ENCODE measurements around the gene LRP6. TPM values are rescaled to one million over a fixed set of nuclear protein-coding genes. Genes with fewer than 3 reads are reported as not detected.
"Not testable (repeated sequence)": the region's sequence is repeated elsewhere in the genome, so short reads cannot be mapped to it uniquely, and the experiment has no call there.

LRP6 gene
- total RNA-seq, 2 donors from 2014 or later, result 0.10 to 0.59 TPM

DNA sequence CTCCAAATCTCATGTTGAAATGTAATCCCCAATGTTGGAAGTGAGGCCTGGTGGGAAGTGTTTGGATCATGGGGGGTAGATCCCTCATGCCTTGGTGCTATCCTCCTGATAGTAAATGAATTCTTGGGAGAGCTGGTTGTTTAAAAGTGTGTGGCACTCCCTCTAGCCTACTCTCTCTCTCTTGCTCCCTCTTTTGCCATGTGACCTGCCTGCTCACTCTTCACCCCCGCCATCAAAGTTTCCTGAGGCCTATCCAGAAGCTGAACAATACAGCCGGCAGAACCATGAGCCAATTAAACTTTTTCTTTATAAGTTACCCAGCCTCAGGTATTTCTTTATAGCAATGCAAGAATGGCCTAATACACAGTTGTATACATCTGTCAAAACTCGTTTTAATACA is 133.6 kb downstream of the LRP6 start:
- Mint-ChIP-seq H3K27me3 (peaks cover 26 to 43% of the 10 kb centered on the region in 2 donors), H3K9me3 (no peaks in the 10 kb centered on the region), H3K27ac (no peak overlapping the region), H3K36me3 (no peaks in the 10 kb centered on the region), H3K4me1 (ENCODE audit: low read depth in 2 of 2) (no peaks in the 10 kb centered on the region), H3K4me3 (no peak overlapping the region)
- DNase-seq (ENCODE audit: low spot score) (no peak), ATAC-seq (no peak)

DNA sequence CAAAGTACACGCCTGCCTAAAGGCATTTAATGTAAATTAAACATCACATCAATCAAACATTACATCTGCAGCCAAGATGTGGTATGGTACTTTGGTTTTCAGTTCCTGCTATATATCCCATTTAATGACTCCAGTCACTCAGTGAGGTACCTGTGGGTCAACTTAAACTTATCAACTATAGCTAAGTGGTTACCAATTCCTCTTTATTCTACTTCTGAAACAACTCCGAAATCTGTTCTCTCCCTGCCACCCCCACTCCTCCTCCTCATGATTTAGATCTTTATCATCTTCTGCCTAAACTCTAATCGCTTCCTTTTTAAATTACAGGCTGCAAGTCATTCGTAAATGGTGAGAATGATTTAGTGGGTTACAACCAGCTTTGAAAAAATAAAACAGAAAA is 138.2 kb downstream of the LRP6 start:
- Mint-ChIP-seq H3K27me3 (peaks cover 28 to 36% of the 10 kb centered on the region in 2 donors), H3K36me3 (no peaks in the 10 kb centered on the region), H3K4me3 (no peak overlapping the region)

DNA sequence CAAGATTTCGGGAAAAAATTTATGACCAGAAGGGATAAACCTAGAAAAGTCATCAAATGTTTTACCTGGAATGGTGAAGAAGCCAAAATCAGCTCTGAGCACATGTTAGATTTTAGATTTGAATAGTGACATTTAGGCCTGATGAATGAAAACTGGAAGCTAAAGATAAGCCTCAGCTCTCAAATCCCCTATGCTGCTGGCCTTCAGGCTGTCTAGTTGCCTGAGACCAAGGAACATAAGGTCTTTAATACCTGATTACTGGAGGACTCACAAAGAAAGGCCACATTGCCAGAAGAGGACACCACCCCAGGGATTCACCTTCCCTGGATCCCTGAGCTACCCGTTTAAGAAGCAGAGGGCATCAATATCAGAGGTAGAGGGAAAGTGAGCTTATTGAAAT is 139.5 kb downstream of the LRP6 start:
- H3K36me3 Mint-ChIP-seq, result no peaks in the 10 kb centered on the region
- no peak for DNase-seq (ENCODE audit: low spot score)
- peaks cover 30 to 36% of the 10 kb centered on the region in 2 donors for H3K27me3 Mint-ChIP-seq
- no peak overlapping the region for H3K4me3 Mint-ChIP-seq
- H3K4me1 Mint-ChIP-seq (ENCODE audit: low read depth in 2 of 2), result no peaks in the 10 kb centered on the region
- H3K27ac Mint-ChIP-seq, result no peak overlapping the region
- H3K9me3 Mint-ChIP-seq, result no peaks in the 10 kb centered on the region
- ATAC-seq, result no peak

More for the DNA sequence above, 138.2 kb downstream of the LRP6 start:
- Mint-ChIP-seq H3K27ac (no peak overlapping the region), H3K9me3 (no peaks in the 10 kb centered on the region), H3K4me1 (ENCODE audit: low read depth in 2 of 2) (no peaks in the 10 kb centered on the region)
- DNase-seq (ENCODE audit: low spot score) (no peak), ATAC-seq (no peak)

DNA sequence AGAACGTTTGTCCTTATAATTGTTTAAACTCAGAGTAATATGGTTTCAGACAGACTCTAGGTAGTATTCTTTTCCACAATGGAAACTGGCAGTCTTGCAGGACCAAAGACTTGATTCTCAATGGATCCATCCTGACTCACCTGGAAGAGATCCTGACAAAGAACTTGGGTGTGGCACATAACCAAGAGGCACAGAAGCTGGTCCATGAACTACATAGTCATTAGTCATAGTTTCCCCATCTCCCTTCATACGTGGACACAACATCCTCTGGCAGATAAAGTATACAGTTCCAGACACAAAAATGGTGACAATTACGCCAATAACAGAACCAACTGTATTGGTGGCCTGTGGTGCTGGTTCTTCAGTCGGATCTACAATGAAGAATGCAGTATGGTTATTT is 140.3 kb downstream of the LRP6 start:
- H3K4me1 Mint-ChIP-seq (ENCODE audit: low read depth in 2 of 2), result no peaks in the 10 kb centered on the region

DNA sequence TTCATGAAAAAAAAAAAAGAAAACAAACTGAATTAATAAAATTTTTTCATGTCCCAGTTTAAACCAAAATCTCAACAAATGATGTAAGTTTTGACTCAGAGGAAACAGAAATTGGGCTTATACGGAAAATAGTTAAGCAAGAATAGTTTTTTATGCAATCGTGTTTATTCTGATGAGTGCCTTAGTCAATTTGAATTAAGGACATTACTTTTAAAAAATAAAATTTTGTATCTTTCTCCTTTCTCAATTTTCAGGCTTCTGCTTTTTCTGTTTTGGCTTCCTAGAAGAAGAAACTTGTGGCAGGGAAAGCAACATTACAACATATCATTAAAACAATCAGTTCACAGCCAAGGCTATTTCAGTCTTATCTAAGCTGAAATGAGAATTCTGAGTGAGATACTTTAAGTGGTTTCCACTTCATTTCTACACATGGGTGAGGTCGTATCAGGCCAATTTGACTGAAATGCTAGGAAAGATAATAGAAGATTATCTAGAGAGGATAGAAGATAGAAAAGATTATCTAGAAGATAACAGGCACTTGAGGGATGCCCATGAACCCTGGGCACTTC is 143.7 kb downstream of the LRP6 start:
- Mint-ChIP-seq H3K4me3 (no peak overlapping the region), H3K4me1 (ENCODE audit: low read depth in 2 of 2) (no peaks in the 10 kb centered on the region), H3K27me3 (peaks cover 24 to 49% of the 10 kb centered on the region in 2 donors), H3K27ac (no peak overlapping the region), H3K36me3 (no peaks in the 10 kb centered on the region), H3K9me3 (no peaks in the 10 kb centered on the region)
- ATAC-seq (no peak), DNase-seq (ENCODE audit: low spot score) (no peak)

More for the DNA sequence above, 140.3 kb downstream of the LRP6 start:
- H3K4me3 Mint-ChIP-seq, result no peak overlapping the region
- DNase-seq (ENCODE audit: low spot score), result no peak
- H3K9me3 Mint-ChIP-seq, result no peaks in the 10 kb centered on the region
- no peak for ATAC-seq
- no peak overlapping the region for H3K27ac Mint-ChIP-seq
- no peaks in the 10 kb centered on the region for H3K36me3 Mint-ChIP-seq
- H3K27me3 Mint-ChIP-seq, result peaks cover 27 to 43% of the 10 kb centered on the region in 2 donors

DNA sequence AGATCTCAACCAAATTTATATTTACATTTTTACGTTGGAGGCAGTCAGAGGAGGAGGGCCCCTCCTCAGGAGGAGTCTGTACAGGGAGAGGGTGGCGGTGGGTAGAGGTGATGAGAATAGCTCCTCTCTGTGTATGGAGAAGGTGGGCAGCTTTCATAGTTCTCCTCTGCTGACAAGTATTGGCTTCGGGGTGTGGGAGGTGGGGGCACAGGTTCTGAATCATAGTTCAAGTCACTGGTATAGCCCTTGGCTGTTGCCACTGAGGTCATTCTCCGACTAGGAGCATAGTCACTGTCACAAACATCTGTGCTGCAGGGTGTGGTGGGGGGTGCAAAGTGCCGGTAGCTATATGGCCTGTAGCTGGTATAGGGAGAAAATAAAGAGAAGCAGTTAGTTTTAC is 145.8 kb downstream of the LRP6 start:
- no peak overlapping the region for H3K27ac Mint-ChIP-seq
- ATAC-seq, result no peak
- DNase-seq (ENCODE audit: low spot score), result no peak
- peaks cover 16 to 39% of the 10 kb centered on the region in 2 donors for H3K27me3 Mint-ChIP-seq
- no peaks in the 10 kb centered on the region for H3K36me3 Mint-ChIP-seq
- no peaks in the 10 kb centered on the region for H3K9me3 Mint-ChIP-seq
- H3K4me1 Mint-ChIP-seq (ENCODE audit: low read depth in 2 of 2), result no peaks in the 10 kb centered on the region
- no peak overlapping the region for H3K4me3 Mint-ChIP-seq

DNA sequence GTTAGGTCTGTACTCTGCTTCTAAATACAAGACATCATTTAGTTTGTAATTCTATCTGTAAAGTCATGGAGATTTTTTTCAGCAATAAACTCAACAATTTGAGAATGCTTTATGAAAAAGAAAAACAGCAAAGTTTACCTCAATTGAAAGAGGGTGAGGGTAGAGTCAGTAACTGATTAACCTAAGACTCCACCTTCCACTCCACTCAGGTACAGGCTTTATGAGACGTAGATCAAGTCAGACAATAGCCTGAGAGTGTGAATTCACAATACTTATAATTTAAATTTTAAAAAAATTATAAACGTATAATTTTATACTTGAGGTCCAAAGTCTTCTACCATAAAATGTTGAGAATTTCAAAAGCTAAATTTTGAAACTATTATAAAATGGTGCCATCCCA is 150.2 kb downstream of the LRP6 start:
- Mint-ChIP-seq H3K27me3 (peaks cover 21 to 64% of the 10 kb centered on the region in 2 donors), H3K4me1 (ENCODE audit: low read depth in 2 of 2) (no peaks in the 10 kb centered on the region), H3K27ac (no peak overlapping the region), H3K36me3 (no peaks in the 10 kb centered on the region), H3K4me3 (no peak overlapping the region), H3K9me3 (no peaks in the 10 kb centered on the region)
- DNase-seq (ENCODE audit: low spot score), result no peak
- no peak for ATAC-seq

DNA sequence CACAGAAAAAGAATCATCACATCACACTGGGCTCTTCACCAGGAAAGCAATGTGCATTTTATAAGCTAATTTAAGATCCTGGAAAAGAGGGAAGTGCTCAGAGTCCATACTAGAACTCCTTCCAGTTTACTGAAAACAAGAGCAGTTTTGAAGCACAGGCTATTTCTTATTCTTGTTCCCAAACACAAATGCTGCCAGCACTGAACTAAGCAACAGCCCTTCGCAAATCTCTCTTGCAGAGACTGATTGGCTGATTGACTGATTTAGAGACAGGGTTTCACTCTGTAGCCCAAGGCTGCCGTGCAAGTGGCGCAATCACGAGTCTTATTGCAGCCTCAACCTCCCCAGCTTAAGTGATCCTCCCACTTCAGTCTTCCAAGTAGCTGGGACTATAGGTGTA is 151.3 kb downstream of the LRP6 start:
- DNase-seq (ENCODE audit: low spot score) (no peak), ATAC-seq (no peak)
- H3K27me3 Mint-ChIP-seq, result peaks cover 15 to 57% of the 10 kb centered on the region in 2 donors
- no peak overlapping the region for H3K4me3 Mint-ChIP-seq
- no peak overlapping the region for H3K27ac Mint-ChIP-seq
- no peaks in the 10 kb centered on the region for H3K36me3 Mint-ChIP-seq
- no peaks in the 10 kb centered on the region for H3K4me1 Mint-ChIP-seq (ENCODE audit: low read depth in 2 of 2)
- H3K9me3 Mint-ChIP-seq, result no peaks in the 10 kb centered on the region

DNA sequence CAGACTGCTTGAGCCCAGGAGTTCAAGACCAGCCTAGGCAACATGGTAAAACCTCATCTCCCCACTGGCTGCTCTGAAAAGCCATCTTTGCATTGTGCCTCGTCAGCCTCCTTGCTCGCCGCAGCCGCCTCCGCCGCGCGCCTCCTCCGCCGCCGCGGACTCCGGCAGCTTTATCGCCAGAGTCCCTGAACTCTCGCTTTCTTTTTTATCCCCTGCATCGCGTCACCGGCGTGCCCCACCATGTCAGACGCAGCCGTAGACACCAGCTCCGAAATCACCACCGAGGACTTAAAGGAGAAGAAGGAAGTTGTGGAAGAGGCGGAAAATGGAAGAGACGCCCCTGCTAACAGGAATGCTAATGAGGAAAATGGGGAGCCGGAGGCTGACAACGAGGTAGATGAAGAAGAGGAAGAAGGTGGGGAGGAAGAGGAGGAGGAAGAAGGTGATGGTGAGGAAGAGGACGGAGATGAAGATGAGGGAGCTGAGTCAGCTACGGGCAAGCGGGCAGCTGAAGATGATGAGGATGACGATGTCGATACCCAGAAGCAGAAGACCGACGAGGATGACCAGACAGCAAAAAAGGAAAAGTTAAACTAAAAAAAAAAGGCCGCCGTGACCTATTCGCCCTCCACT is 155.8 kb downstream of the LRP6 start:
- peaks cover 20% of the 10 kb centered on the region for H3K36me3 Mint-ChIP-seq
- H3K27ac Mint-ChIP-seq, result peak overlapping the region; percentile 44 to 65
- not testable (repeated sequence) for ATAC-seq; DNase-seq (ENCODE audit: low spot score); H3K4me1 Mint-ChIP-seq (ENCODE audit: low read depth in 2 of 2); H3K9me3 Mint-ChIP-seq
- peaks cover 19 to 39% of the 10 kb centered on the region in 2 donors for H3K27me3 Mint-ChIP-seq
- H3K4me3 Mint-ChIP-seq, result peak overlapping the region; percentile 71

DNA sequence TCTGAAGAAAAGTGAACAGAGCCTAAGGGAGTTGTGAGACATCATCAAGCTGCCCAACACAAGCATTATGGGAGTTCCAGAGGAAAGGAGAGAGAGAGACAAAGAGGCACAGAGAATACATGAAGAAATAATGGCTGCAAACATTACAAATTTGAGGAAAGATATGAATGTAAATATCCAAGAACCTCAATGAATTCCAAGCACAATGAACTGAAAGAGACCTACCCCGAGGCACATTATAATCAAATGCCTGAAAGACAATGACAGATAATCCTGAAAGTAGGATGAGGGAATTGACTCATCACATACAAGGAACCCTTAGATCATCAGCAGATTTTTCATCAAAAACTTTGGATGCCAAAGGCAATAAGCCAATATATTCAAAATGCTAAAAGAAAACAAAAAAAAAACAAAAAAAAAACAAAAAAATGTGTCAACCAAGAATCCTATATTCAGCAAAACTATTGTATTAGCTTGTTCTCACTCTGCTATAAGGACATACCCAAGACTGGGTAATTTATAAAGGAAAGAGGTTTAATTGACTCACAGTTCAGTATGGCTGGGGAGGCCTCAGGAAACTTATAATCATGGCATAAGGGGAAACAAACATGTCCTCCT is 158.3 kb downstream of the LRP6 start:
- no peaks in the 10 kb centered on the region for H3K4me1 Mint-ChIP-seq (ENCODE audit: low read depth in 2 of 2)
- peaks cover 20% of the 10 kb centered on the region for H3K36me3 Mint-ChIP-seq
- peaks cover 15 to 33% of the 10 kb centered on the region in 2 donors for H3K27me3 Mint-ChIP-seq
- DNase-seq (ENCODE audit: low spot score) (no peak), ATAC-seq (no peak)
- peaks cover 9% of the 10 kb centered on the region for H3K9me3 Mint-ChIP-seq
- H3K27ac Mint-ChIP-seq, result no peak overlapping the region
- no peak overlapping the region for H3K4me3 Mint-ChIP-seq

DNA sequence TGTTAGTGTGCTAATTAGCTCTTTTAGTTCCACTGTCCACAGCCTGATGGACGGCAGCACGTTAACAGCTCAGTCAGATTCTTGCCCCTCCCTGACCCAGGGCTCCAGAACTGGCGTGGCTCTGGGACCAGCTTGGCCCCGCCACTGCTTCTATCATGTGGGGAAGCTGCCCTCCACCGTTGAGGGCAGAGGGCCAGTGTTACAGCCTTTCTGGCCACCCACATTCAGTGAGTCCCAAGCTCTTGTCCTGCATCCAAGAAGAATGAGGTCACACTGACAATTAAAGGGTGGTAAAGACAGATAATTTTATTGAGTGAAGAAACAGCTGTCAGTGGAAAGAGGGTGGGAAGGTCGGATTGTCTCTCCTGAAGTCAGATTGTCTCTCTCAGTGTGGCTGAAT is 159.2 kb downstream of the LRP6 start:
- ATAC-seq (no peak), DNase-seq (ENCODE audit: low spot score) (no peak)
- H3K9me3 Mint-ChIP-seq, result peaks cover 9% of the 10 kb centered on the region
- no peak overlapping the region for H3K4me3 Mint-ChIP-seq
- H3K27me3 Mint-ChIP-seq, result peaks cover 12 to 33% of the 10 kb centered on the region in 2 donors
- peaks cover 20% of the 10 kb centered on the region for H3K36me3 Mint-ChIP-seq
- H3K4me1 Mint-ChIP-seq (ENCODE audit: low read depth in 2 of 2), result no peaks in the 10 kb centered on the region
- H3K27ac Mint-ChIP-seq, result no peak overlapping the region

DNA sequence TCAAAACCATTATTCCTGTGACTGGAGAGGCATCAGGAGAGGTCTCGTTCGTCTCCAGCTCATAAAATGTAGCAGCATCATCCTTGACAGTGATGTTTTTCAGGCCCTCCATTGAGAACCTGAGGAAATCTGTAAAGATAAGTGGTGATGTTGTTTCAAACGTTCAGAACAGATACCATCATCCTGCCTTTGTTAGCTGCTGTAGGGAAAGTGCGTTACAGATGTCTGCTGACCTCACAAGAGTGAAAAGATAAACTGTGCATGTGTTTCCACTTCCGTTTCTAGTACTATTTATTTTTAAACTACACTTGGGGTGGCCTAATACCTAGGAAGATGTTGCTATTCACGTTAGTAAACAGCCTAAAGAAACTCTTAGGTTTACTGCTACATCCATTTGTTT is 167.7 kb downstream of the LRP6 start:
- H3K27me3 Mint-ChIP-seq, result peaks cover 16 to 66% of the 10 kb centered on the region in 2 donors
- no peak overlapping the region for H3K4me3 Mint-ChIP-seq
- H3K27ac Mint-ChIP-seq, result no peak overlapping the region
- H3K36me3 Mint-ChIP-seq, result no peaks in the 10 kb centered on the region
- DNase-seq (ENCODE audit: low spot score) (no peak), ATAC-seq (no peak)
- H3K4me1 Mint-ChIP-seq (ENCODE audit: low read depth in 2 of 2), result peaks cover 0 to 5% of the 10 kb centered on the region in 2 donors
- no peaks in the 10 kb centered on the region for H3K9me3 Mint-ChIP-seq

DNA sequence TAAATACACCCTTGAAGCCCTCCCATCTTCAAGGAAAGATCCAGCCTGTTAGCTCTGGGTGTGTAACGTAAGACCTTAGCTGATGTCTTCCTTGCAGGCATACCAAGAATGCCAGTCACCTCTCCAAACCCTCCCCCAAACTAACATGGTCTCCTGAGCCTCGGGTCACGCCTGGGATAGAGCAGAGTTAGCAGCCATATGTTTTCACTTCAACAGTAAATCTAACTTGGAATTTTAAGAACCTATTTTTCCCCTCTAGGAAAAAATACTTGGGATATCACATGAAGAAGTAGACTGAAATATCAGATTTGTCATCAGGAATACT is 168.2 kb downstream of the LRP6 start:
- H3K4me3 Mint-ChIP-seq, result no peak overlapping the region

DNA sequence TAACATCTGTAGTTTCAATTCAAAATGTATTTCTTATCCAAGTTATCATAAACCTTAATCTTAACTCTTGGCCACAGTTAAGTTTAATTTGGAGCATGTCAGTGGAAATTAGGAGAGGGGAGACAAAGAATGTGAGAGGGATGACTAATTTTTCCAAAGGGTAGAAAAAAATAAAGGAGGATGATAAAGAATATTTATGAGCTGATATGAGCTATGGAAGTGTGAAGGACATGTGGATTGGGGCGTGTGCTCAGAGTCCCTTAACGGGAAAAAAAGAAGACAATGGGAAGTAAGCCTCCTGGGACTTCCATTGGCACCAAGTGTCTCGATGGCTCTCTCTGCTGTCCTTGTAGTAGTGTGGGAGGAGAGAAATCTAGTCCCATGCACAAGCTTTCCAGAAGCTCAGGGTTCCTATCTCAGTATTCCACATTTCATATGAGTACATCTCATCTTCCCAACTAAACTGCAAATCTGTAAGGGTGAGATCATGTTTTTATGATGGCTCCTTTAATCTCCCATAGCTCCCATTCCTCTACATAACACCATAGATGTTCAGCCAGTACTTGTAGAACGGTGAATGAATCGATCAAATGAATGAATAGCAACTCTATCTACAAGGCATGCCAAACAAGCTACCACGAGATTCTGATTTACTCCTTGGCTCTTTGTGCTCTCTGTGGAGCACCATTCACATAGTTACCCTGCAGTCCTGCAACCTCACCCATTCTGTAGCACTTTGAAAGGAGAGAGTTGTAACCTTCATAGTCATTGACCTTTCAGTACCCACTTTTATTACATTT is 168.8 kb downstream of the LRP6 start:
- DNase-seq (ENCODE audit: low spot score) (no peak), ATAC-seq (no peak)
- H3K4me3 Mint-ChIP-seq, result no peak overlapping the region
- no peak overlapping the region for H3K27ac Mint-ChIP-seq
- no peaks in the 10 kb centered on the region for H3K9me3 Mint-ChIP-seq
- H3K36me3 Mint-ChIP-seq, result no peaks in the 10 kb centered on the region
- peaks cover 13 to 60% of the 10 kb centered on the region in 2 donors for H3K27me3 Mint-ChIP-seq
- H3K4me1 Mint-ChIP-seq (ENCODE audit: low read depth in 2 of 2), result peaks cover 0 to 5% of the 10 kb centered on the region in 2 donors

More for the DNA sequence above, 168.2 kb downstream of the LRP6 start:
- Mint-ChIP-seq H3K9me3 (no peaks in the 10 kb centered on the region), H3K27ac (no peak overlapping the region), H3K27me3 (peaks cover 16 to 65% of the 10 kb centered on the region in 2 donors), H3K4me1 (ENCODE audit: low read depth in 2 of 2) (peaks cover 0 to 5% of the 10 kb centered on the region in 2 donors), H3K36me3 (no peaks in the 10 kb centered on the region)
- no peak for ATAC-seq
- DNase-seq (ENCODE audit: low spot score), result no peak
